HG02884 (cell line): Measurements from ENCODE around the gene MICAL3.
"Not testable (repeated sequence)": the region's sequence is repeated elsewhere in the genome, so short reads cannot be mapped to it uniquely, and the experiment has no call there.

ENCODE experiments used
- ATAC-seq: cut with Tn5 transposase; IDR thresholded peaks from one replicate; pipeline ENCODE4 v1.9.1; 2021; ENCODE audit warnings: mild to moderate bottlenecking, moderate library complexity; ENCODE audit not compliant: unreplicated experiment

The MICAL3 gene

GRCh38 chr22:17939011-17939410, 85.3 kb downstream of the MICAL3 start:
- no peak for ATAC-seq

GRCh38 chr22:17938484-17938924, 85.9 kb downstream of the MICAL3 start:
- ATAC-seq = no peak

- ATAC-seq = not testable (repeated sequence)
Measured at GRCh38 chr22:17932457-17932856, 91.9 kb downstream of the MICAL3 start.

GRCh38 chr22:17931400-17931825, 92.9 kb downstream of the MICAL3 start:
- ATAC-seq = no peak

GRCh38 chr22:17930455-17931313, 93.7 kb downstream of the MICAL3 start:
- ATAC-seq = no peak

GRCh38 chr22:17929909-17930308, 94.5 kb downstream of the MICAL3 start:
- no peak for ATAC-seq

GRCh38 chr22:17928391-17928790, 96.0 kb downstream of the MICAL3 start:
- ATAC-seq = no peak

- no peak for ATAC-seq
Measured at GRCh38 chr22:17927062-17927461, 97.3 kb downstream of the MICAL3 start.

GRCh38 chr22:17926516-17926915, 97.8 kb downstream of the MICAL3 start:
- no peak for ATAC-seq

- ATAC-seq = no peak
Measured at GRCh38 chr22:17925431-17925841, 98.9 kb downstream of the MICAL3 start.

- no peak for ATAC-seq
Measured at GRCh38 chr22:17924735-17925364, 99.5 kb downstream of the MICAL3 start.

- no peak for ATAC-seq
Measured at GRCh38 chr22:17924076-17924475, 100.3 kb downstream of the MICAL3 start.

GRCh38 chr22:17922925-17923903, 101.1 kb downstream of the MICAL3 start:
- ATAC-seq = no peak

- no peak for ATAC-seq
Measured at GRCh38 chr22:17921871-17922821, 102.2 kb downstream of the MICAL3 start.

- no peak for ATAC-seq
Measured at GRCh38 chr22:17920992-17921650, 103.2 kb downstream of the MICAL3 start.

GRCh38 chr22:17920145-17920605, 104.2 kb downstream of the MICAL3 start:
- no peak for ATAC-seq

GRCh38 chr22:17919276-17920144, 104.9 kb downstream of the MICAL3 start:
- ATAC-seq = no peak

- no peak for ATAC-seq
Measured at GRCh38 chr22:17918840-17919239, 105.5 kb downstream of the MICAL3 start.
